Keratinocyte (primary cell): ENCODE measurements around the gene WDR7.

Source experiments
- CTCF ChIP-seq, 3 experiments: IDR thresholded peaks in 1 of 3; conservative IDR thresholded peaks in 1 of 3; optimal IDR thresholded peaks in 1 of 3; 2 replicates in 2 of 3; 3 replicates in 1 of 3; pipeline versions ENCODE3 to v1.5.1; 2011; ENCODE audit warnings: low read length in 3 of 3, mild to moderate bottlenecking in 3 of 3, moderate library complexity in 2 of 3, control low read depth in 1 of 3, inconsistent platforms in 1 of 3; ENCODE audit not compliant: insufficient read depth in 2 of 3; ENCODE audit errors: extremely low read depth in 1 of 3
- EZH2 ChIP-seq: IDR thresholded peaks from one replicate; pipeline ENCODE4 v1.6.1; 2012; ENCODE audit warnings: inconsistent platforms, mild to moderate bottlenecking, low read length, moderate library complexity

DNA sequence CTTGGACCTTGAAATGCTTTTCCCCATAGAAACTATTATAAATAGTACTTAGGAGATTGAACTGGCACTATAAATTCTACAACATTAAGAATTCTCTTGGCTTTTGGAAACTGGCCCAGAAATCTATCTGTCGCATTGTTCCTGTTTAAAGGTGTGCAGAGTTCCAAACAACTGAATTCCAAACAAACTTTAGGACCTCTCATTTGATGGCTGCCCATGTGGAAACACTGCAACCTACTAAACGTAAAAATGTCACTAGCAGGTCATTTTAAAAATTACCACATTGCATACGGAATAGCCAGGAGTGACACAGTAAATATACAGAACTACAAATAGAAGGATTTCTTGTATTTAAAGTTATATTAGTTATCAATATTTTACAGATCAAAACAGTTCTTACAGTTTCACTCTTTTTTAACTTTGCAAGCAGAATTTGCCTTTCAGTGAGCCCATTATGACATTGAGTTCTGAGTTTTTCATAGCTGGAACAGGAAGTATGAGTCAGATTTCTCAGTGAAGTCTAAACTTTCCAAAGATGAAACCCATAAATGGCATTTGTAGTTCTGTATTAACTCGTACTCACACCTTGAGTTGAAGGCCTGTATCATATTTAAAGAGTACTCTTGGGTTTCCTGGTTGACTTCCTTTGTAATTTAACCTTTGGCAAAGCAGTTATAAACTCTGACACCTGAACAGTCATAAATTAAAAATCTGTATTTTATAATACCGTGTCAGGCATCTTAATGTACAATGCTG, 353.4 kb downstream of the WDR7 start:
- no peak for TF ChIP-seq CTCF (optimal IDR thresholded peaks at IDR 0.05 in 1 of 3, IDR thresholded peaks at IDR 0.05 in 1 of 3, conservative IDR thresholded peaks at IDR 0.05 in 1 of 3; ENCODE audit: extremely low read depth in 1 of 3, insufficient read depth in 2 of 3, low read length in 3 of 3)
- TF ChIP-seq EZH2, result no peak
